Aorta (tissue), 5 donors: ENCODE results near the gene FYCO1. TPM values are rescaled to one million over a fixed set of nuclear protein-coding genes. Genes with fewer than 3 reads are reported as not detected.

ENCODE experiments used
- ATAC-seq: fragments of 200-7000 bp; cut with Tn5 transposase; one replicate; pipeline ENCODE4 v1.9.1; 2022; ENCODE audit warnings: moderate library complexity; ENCODE audit not compliant: low FRiP score
- DNase-seq, 2 donors: peaks; one replicate each; pipeline ENCODE4 v3.0.0-alpha.2; 2020
- H3K27ac ChIP-seq, 2 donors: one replicate each; pipeline ENCODE4 v1.5.1; 2013; ENCODE audit warnings: low read length in 2 of 2, mild to moderate bottlenecking in 2 of 2, moderate library complexity in 2 of 2, control low read depth in 1 of 2, inconsistent platforms in 1 of 2, low read depth in 1 of 2
- H3K27me3 ChIP-seq, 2 donors: one replicate each; pipeline ENCODE4 v1.6.1; 2013; ENCODE audit warnings: control low read depth in 1 of 2, low read length in 1 of 2, mild to moderate bottlenecking in 1 of 2, moderate library complexity in 1 of 2; ENCODE audit not compliant: insufficient read depth in 2 of 2, control insufficient read depth in 1 of 2
- H3K36me3 ChIP-seq, 2 donors: one replicate each; pipeline ENCODE4 v1.6.1; 2013; ENCODE audit warnings: control low read depth in 1 of 2, low read length in 1 of 2, mild to moderate bottlenecking in 1 of 2; ENCODE audit not compliant: insufficient read depth in 2 of 2, control insufficient read depth in 1 of 2
- H3K4me1 ChIP-seq, 2 donors: one replicate each; pipeline ENCODE4 v1.6.1; 2013; ENCODE audit warnings: low read length in 2 of 2, control low read depth in 1 of 2, mild to moderate bottlenecking in 1 of 2, moderate library complexity in 1 of 2; ENCODE audit not compliant: insufficient read depth in 2 of 2, control insufficient read depth in 1 of 2
- H3K4me3 ChIP-seq, 2 donors: one replicate each; pipeline ENCODE4 v1.5.1; 2013; ENCODE audit warnings: low read length in 2 of 2, control low read depth in 1 of 2, mild to moderate bottlenecking in 1 of 2
- H3K9me3 ChIP-seq: one replicate; pipeline ENCODE4 v1.6.1; 2013; ENCODE audit warnings: mild to moderate bottlenecking, low read length; ENCODE audit not compliant: control insufficient read depth
- WGBS, 2 donors: extraction: QIAGEN DNeasy Blood & Tissue Kit; methylation state at CpG; one replicate each; pipeline ENCODE4 v1.1.7; 2013; 5-methylcytosine and 5-hydroxymethylcytosine counted together
- intact Hi-C, 2 donors: fragments of 100-400 bp; cut with DNase I; formaldehyde crosslinking; loops; one replicate each; pipeline versions ENCODE4 v1.14.2 to v1.15.0; 2022
- polyA plus RNA-seq, 2 donors: library from polyadenylated mRNA; stranded (reverse); fragments of 200-250 nt; gene quantifications; one replicate each; pipeline ENCODE4 v1.2.3, GENCODE V29; 2013
- total RNA-seq, 2 donors: library from RNA; stranded (reverse); fragmentation: NEBNext Ultra II Directional; extraction: Animal tissue kit (Norgen Biotek cat#: 25700); gene quantifications; one replicate each; pipeline ENCODE4 v1.2.1, GENCODE V29; 2021
- donor health status: healthy with polysubstance abuse.
- donor health status: Bipolar disorder and iron deficiency.
- donor health status: DM: no; HTN: no; CAD: no.
- donor health status: DM: no; HTN: no; CAD: no.
- donor health status: DM: yes; HTN: yes; CAD: no.

The FYCO1 gene
- total and polyA plus RNA-seq, 4 donors = 15.9 to 91.8 (median 51.7) TPM

GRCh38 chr3:45955706-45956105, 39.9 kb downstream of the FYCO1 start:
- Histone ChIP-seq H3K36me3 (peaks cover 20 to 36% of the 10 kb centered on the region in 2 donors), H3K4me3 (no peak overlapping the region)
- 86 to 91% methylated on average over 4 of the region's 4 CpGs for WGBS, 2 donors

DNA sequence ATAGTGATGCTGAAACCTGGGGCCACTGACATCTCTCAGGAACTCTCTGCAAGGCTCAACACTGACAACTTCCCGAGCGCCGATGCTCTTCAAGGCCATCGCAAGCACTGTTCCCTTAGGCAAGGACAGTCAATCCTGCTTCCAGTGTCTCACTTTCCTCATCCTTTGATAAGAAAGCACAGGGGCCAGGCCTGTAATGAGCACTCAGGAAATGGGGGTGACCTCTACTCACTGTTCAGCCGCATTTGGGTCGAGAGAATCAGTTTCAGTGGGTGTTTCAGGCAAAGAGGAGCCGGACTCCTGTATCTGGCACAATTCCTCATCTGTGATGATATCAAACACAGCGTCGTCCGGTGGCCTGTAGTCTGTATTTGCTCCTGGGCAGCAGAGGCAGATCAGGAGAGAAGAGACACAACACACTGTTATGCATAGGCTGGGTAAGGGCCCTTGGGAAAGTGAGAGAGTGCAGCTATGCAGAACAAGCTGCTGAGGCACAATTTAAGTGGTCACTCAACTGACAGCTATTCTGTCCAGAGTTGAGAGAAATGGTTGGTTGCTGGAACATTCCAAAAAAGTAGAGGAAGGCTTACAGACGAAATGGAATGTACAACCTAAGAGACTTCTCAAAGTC, 40.5 kb downstream of the FYCO1 start:
- Histone ChIP-seq H3K4me1 (peaks cover 0 to 3% of the 10 kb centered on the region in 2 donors), H3K9me3 (no peaks in the 10 kb centered on the region), H3K27ac (no peak overlapping the region), H3K36me3 (peaks cover 20 to 36% of the 10 kb centered on the region in 2 donors), H3K4me3 (no peak overlapping the region), H3K27me3 (no peaks in the 10 kb centered on the region)
- WGBS, 2 donors = 81 to 86% methylated on average over 11 of the region's 11 CpGs
- no peak for ATAC-seq
- intact Hi-C loops = no loop called here
- DNase-seq = no peak

More at GRCh38 chr3:45955706-45956105, 39.9 kb downstream of the FYCO1 start:
- Histone ChIP-seq H3K27me3 (no peaks in the 10 kb centered on the region), H3K27ac (no peak overlapping the region), H3K4me1 (no peaks in the 10 kb centered on the region), H3K9me3 (no peaks in the 10 kb centered on the region)
- intact Hi-C loops = no loop called here
- DNase-seq = no peak
- no peak for ATAC-seq

DNA sequence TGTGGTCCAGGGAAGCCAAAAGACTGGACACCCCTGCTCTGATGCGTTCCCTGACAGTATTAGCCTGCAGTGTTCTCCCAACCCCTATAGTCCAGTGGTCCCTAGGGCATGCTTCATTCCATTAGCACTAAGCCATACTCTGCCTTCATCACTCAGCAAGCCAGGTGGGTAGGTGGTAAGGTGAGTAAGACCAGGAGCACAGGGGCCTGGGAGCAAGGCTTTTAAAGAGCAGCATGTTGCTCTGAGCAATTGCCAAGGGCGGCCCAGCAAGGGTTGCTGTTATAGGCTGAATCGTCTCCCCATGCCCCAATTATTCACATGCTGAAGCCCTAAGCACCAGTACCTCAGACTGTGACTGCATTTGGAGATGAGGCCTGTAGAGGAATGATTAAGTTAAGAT, 41.3 kb downstream of the FYCO1 start:
- Histone ChIP-seq H3K27me3 (no peaks in the 10 kb centered on the region), H3K27ac (no peak overlapping the region), H3K36me3 (peaks cover 16 to 31% of the 10 kb centered on the region in 2 donors), H3K4me1 (peaks cover 0 to 3% of the 10 kb centered on the region in 2 donors), H3K4me3 (no peak overlapping the region), H3K9me3 (no peaks in the 10 kb centered on the region)
- intact Hi-C loops = no loop called here
- ATAC-seq = no peak
- no peak for DNase-seq
- WGBS, 2 donors = 91 to 97% methylated on average over 3 of the region's 3 CpGs

DNA sequence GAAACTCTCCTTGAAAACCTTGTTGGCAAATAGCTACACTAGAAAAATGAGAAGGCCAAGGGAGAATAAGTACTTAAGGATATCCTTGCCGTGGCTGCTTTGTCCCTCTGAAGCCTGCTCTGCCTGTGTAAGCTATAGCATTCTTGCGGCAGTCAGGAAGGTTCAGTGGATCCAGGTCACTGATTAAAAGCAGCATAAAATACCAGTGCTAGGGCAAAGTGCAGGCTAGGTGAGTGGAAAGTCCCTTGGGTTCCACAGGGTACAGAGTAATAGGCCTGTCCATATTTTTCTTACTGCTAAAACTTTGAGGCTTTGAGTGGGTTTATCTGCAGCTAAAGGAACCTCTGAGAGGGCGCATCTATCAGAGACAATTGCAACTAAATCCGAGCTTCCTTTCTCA, 42.1 kb downstream of the FYCO1 start:
- Histone ChIP-seq H3K9me3 (no peaks in the 10 kb centered on the region), H3K27ac (no peak overlapping the region), H3K27me3 (no peaks in the 10 kb centered on the region), H3K4me1 (peaks cover 0 to 3% of the 10 kb centered on the region in 2 donors), H3K4me3 (no peak overlapping the region), H3K36me3 (peaks cover 13 to 23% of the 10 kb centered on the region in 2 donors)
- no peak for ATAC-seq
- 70 to 75% methylated on average over 4 of the region's 4 CpGs for WGBS, 2 donors
- intact Hi-C loops = no loop called here
- DNase-seq = no peak

DNA sequence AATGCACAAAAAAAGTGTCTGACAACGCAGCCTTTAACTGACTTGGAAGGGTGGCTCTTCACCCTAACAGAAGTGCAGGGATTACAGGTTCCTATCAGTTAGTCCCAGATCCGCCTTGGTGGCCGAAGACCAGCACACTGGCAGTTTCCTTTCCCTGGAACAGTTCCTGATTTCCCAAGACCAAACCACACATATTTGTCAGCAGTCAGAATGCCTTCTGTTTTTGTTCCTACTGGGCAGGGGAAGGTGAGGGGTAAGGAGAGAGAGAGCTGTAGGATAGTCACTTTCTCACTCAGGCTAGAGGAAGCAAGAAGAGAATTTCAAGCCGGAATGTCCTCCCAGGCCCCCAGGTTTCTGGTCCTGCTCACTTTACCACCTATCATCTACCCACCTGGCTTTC, 43.2 kb downstream of the FYCO1 start:
- 54 to 71% methylated on average over 4 of the region's 4 CpGs for WGBS, 2 donors
- ATAC-seq = no peak
- Histone ChIP-seq H3K4me1 (peaks cover 0 to 3% of the 10 kb centered on the region in 2 donors), H3K36me3 (peaks cover 13 to 15% of the 10 kb centered on the region in 2 donors), H3K9me3 (no peaks in the 10 kb centered on the region), H3K27me3 (no peaks in the 10 kb centered on the region), H3K4me3 (no peak overlapping the region), H3K27ac (peak overlapping the region in 1 of 2 donors; percentile 20)
- intact Hi-C loops = no loop called here
- no peak for DNase-seq

DNA sequence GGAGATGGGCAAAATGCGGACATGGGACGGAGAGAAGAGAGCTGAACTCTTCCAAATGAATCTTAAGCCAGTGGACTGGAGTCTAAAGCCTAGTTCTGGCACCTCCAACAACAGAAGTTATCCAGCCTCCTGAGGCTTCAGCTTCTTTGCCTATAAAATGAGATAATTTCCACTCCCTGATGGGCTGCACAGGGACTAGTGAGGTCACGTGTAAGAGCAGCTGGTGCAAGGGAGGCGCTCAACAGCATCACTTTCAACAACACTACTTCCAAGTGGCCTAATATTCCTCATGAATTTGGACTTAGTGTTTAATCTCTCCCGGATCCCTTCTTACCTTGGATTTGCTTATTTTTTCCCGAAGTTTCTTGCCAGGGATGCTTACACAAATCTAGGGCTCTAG, 43.7 kb downstream of the FYCO1 start:
- intact Hi-C loops = no loop called here
- DNase-seq = no peak
- Histone ChIP-seq H3K27me3 (no peaks in the 10 kb centered on the region), H3K27ac (peak overlapping the region in 1 of 2 donors; percentile 23), H3K36me3 (peaks cover 13 to 19% of the 10 kb centered on the region in 2 donors), H3K9me3 (no peaks in the 10 kb centered on the region), H3K4me3 (no peak overlapping the region), H3K4me1 (peaks cover 0 to 3% of the 10 kb centered on the region in 2 donors)
- no peak for ATAC-seq
- WGBS, 2 donors = 89 to 90% methylated on average over 6 of the region's 6 CpGs

DNA sequence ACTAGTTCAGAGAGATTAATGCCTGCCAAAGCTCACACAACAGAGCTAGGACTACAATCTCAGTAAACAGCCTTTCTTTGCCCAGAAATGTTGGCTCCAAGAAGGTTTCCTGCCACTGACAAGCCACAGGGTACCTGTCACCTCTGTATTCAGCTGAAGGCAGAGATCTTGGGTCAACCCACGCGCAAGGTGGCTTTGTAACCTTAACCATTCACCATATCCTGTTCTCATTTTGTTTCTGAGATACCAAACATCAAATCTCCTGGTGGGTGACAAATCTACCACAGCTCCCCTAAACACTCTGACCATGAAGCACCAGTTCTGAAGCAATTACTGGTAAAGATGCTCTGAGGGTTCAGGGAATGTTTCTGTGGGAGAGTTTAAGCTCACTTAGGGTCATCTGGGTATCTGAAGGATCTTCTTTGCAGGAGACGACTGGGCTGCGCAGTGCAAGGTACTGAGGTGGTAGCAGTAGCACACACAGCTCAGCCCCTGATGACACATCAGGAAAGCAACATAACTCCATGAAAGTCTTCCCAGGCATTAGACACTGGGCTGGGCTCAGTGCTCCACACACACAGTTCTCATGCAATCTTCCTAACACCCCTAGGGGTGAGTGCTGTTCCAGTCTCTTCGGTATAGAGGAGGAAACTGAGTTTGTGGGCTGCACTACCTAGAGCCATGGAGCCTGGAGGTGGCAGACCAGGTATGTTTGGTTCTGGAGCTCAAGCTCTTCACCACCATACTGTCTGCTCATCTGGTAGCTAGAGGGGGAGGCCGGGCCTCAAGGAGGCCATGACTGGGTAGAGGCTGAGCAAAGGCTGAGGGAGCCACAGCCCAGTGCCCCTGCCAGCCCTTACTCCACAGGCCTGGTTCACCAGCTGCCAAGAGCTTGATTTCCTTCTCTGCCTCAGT, 44.7 kb downstream of the FYCO1 start:
- no peak for ATAC-seq
- intact Hi-C loops = no loop called here
- no peaks in the 10 kb centered on the region for H3K27me3 ChIP-seq
- no peaks in the 10 kb centered on the region for H3K9me3 ChIP-seq
- no peak overlapping the region for H3K4me3 ChIP-seq
- 74% methylated on average over 6 of the region's 6 CpGs for WGBS, 2 donors
- H3K4me1 ChIP-seq = peaks cover 0 to 3% of the 10 kb centered on the region in 2 donors
- no peak for DNase-seq
- peak overlapping the region; percentile 23 to 31 for H3K27ac ChIP-seq
- peaks cover 11 to 22% of the 10 kb centered on the region in 2 donors for H3K36me3 ChIP-seq

GRCh38 chr3:45950131-45950530, 45.5 kb downstream of the FYCO1 start:
- Histone ChIP-seq H3K27me3 (no peaks in the 10 kb centered on the region), H3K4me3 (no peak overlapping the region), H3K4me1 (peaks cover 0 to 3% of the 10 kb centered on the region in 2 donors), H3K9me3 (no peaks in the 10 kb centered on the region), H3K27ac (peak overlapping the region in 1 of 2 donors; percentile 6), H3K36me3 (peaks cover 8 to 18% of the 10 kb centered on the region in 2 donors)
- whole genome bisulfite sequencing, 2 donors = 93 to 94% methylated on average over 2 of the region's 2 CpGs
- ATAC-seq (no peak), DNase-seq (peak in 1 of 2 donors; percentile 51)
- intact Hi-C loops = no loop called here
